Left renal pelvis (tissue), 4 donors: ENCODE results near the gene EXTL2. TPM values are rescaled to one million over a fixed set of nuclear protein-coding genes. Genes with fewer than 3 reads are reported as not detected.
"Not testable (repeated sequence)": the region's sequence is repeated elsewhere in the genome, so short reads cannot be mapped to it uniquely, and the experiment has no call there.

ENCODE experiments used
- DNase-seq, 4 donors: peaks; one replicate each; pipeline ENCODE4 v3.0.0-alpha.2; 2013; ENCODE audit warnings: low read depth in 4 of 4, low spot score in 3 of 4
- polyA plus RNA-seq, 4 donors: library from polyadenylated mRNA; unstranded; fragments of 120-200 nt; gene quantifications; one replicate each; pipeline ENCODE4 v1.2.1, GENCODE V29; 2013; ENCODE audit not compliant: insufficient read length in 4 of 4

Gene EXTL2
- polyA plus RNA-seq, 4 donors = 63.1 to 96.4 (median 69.3) TPM

GRCh38 chr1:100904528-100904927 lies 9.9 kb upstream of the EXTL2 start:
- DNase-seq = no peak

DNA sequence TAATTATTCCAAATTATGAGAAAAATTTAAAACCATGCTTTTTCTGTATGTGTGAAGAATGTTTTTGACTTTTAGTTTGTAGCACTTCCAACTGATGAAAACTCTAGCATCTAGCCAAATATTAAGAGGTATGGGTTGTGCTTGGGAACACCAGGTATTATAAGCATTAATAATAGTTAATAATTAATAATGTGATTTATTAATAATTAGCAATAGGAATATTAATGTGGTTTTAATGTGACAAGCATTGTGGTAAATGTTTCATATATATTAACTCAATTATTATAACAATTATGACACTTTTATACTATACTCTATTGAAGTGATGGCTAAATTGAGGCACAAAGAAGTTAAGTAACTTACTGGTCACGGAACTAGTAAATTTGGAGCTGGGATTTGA lies 9.1 kb upstream of the EXTL2 start:
- DNase-seq = no peak

- no peak for DNase-seq
Observed at GRCh38 chr1:100902365-100902764, 7.7 kb upstream of the EXTL2 start.

GRCh38 chr1:100896481-100896982 lies 1.9 kb upstream of the EXTL2 start:
- DNase-seq = peak in 2 of 4 donors; percentile 5 to 16

DNA sequence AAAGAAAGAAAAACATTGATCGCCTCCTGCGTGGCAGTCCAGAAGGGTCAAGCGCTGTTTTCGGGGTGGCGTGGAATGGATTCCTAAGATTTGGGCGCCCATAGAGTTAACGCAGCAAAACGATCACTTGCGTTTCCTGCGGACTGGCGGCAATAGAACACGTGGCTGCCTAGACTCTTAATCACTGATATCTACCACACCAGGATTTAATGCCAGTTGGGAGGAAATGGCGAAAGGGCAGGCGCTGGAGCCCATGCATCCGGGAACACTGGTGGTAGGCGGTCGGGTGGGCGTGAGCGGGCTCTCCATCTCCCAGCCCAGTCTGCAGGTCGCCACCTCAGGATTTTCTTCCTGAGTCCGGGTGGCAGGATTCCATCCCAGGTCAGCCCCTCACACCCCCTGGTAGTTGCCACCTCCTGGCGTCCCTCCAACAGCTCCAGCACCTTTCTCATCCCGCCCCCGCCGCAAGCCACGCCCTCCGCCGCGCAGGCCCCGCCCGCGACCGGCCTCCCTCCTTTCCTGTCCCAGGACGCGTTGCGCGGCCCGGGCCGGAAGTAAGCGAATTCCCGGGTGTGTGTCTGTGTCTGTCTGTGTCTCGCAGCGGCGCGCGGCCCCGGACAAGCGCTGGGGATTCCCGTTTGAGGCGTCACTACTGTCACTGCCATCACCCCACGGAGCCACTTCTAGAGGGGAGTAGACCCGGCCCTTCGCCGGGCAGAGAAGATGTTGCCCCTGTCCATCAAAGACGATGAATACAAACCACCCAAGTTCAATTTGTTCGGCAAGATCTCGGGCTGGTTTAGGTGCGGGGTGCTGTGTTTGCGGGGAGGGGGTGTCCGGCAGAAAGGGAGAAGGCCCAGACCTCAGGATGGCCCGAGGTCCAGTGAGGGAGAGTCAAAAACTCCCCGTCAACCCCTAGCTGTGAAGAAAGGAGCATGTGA lies 1.2 kb upstream of the EXTL2 start, which contains the start of gene SLC30A7:
Gene SLC30A7 (plus strand): TSS at position 551 of the 941 bp plus-strand sequence. CDS start 173 bp downstream, at position 724.
- DNase-seq = peak; percentile 76 to 79 (median 78)

DNA sequence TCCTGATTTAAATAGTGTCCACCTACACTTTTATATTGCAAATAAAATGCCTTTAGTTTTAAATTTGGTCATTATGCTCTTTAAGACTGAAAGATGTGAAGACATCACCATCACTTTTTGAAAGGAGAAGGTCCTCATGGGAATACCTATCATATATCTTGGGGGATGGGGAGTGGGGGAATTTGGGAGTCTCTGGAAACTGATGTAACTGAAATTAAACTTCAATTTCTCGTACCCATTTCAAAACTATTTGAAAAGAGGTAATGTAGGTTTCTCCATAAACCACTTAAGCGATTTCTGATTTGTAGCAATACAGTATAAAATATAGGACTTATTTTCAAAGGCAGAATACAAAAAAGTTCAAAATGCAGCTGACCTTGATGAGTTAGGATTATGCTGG lies 924 bp downstream of the EXTL2 start:
- no peak for DNase-seq

DNA sequence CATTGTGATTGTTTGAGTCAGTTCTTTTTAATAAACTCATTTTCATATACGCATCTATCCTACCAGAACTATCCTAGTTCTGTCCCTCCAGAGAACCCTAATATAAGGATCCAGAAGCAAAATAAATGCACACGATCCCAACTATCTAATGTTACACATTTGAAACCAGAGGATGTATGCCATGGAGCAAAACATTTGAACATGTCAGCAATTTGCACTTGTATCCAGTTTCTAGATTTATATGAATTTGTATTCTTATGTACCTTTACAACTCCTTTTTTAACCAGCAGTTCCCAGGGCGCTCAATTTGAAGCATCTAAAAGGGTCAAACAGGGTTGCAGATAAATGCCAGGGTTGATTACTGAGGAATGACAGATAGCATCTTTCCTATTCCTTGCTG lies 2.1 kb downstream of the EXTL2 start:
- no peak for DNase-seq

GRCh38 chr1:100891380-100891779 lies 3.3 kb downstream of the EXTL2 start:
- no peak for DNase-seq

DNA sequence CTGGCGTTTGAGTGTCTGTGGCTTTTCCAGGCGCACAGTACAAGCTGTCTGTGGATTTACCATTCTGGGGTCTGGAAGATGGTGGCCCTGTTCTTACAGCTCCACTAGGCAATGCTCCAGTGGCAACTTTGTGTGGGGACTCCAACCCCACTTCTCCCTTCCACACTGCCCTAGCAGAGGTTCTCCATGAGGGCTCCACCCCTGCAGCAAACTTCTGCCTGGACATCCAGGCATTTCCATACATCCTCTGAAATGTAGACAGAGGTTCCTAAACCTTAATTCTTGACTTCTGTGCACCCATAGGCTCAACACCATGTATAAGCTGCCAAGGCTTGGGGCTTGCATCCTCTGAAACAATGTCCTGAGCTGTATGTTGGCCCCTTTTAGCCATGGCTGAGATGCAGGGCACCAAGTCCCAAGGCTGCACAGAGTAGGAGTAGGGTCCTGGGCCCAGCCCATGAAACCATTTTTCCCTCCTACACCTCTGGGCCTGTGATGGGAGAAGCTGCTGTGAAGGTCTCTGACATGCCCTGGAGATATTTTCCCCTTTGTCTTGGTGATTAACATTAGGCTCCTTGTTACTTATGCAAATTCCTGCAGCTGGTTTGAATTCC lies 4.7 kb downstream of the EXTL2 start:
- not testable (repeated sequence) for DNase-seq

DNA sequence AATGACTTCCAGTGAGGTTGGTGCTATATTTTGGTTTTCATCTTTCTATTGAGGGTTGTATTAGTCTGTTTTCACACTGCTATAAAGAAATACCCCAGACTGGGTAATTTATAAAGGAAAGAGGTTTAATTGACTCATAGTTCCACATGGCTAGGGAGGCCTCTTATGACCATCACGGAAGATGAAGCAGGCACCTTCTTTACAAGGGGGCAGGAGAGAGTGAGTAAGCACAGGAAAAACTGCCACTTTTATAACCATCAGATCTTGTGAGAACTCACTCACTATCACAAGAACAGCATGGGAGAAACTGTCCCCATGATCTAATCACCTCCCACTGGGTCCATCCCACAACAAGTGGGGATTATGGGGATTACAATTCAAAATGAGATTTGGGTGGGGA lies 5.6 kb downstream of the EXTL2 start:
- not testable (repeated sequence) for DNase-seq

GRCh38 chr1:100883963-100884362 lies 10.7 kb downstream of the EXTL2 start:
- DNase-seq = no peak

- DNase-seq = no peak
Observed at GRCh38 chr1:100882698-100883097, 11.9 kb downstream of the EXTL2 start.

- DNase-seq = no peak
Observed at GRCh38 chr1:100881687-100882086, 13.0 kb downstream of the EXTL2 start.

DNA sequence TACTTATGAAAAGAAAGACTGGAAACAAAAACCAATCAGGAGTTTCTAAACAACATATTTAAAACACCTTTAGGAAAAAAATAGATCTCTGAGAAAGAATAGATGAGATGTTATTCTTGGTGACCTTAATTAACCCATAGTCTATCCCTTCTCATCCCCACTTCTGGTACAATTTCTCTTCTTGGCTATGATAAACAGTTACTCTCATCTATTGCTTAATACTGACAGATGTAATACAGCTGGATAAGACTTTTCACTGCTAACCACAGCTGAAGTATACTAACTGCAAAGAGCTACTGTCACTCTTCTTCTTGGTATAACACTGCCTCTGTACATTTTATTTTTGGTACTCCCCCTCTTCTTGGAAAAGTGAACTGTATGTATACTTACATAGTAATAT lies 15.2 kb downstream of the EXTL2 start:
- no peak for DNase-seq

- no peak for DNase-seq
Observed at GRCh38 chr1:100876291-100876690, 18.4 kb downstream of the EXTL2 start.

GRCh38 chr1:100875228-100875627 lies 19.4 kb downstream of the EXTL2 start:
- no peak for DNase-seq

GRCh38 chr1:100874433-100874832 lies 20.2 kb downstream of the EXTL2 start:
- no peak for DNase-seq

GRCh38 chr1:100869996-100870395 lies 24.6 kb downstream of the EXTL2 start:
- DNase-seq = no peak

DNA sequence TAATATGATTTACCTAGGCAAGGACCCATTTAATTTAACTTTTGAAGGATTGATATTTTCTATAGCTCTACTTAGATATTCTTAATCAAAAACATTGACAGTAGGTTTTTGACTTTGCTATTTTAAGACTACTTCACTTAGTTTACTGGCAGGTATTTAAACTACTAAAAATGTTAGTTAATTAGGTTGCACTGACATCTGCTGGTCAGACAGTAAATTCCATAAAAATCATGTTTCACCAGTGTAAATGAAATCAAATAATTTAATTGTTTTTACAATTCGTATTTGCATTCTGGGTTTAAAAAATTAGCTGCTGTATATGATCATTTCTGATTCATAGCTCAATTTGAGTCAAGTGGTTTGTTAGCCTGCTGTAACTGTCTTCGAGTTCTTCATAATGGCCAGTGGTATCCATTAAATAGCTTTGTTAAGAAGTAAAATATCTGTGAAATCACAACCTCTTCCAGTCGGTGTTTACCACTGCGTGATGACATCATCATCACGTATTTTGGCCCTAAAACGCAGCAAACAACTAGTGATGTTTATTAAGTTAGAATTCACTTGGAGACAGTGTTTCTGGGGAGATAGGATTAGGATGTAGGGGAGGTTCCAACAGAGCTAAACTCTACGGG lies 26.2 kb downstream of the EXTL2 start:
- peak in 1 of 4 donors; percentile 21 for DNase-seq

DNA sequence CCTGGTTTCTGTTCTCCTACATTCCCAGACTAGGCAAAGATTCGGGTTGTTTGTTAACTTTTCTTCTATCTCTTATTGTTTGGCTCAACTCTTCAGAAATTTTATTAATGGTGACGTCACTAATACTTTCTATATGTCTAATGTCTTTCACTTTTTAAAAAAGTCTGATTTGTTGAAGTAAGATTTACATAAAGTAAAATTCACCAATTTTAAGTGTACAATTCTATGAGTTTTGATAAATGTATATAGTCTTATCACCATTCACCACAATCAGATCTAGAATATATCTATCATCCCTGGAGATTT lies 27.8 kb downstream of the EXTL2 start:
- no peak for DNase-seq
